IMR-90 (cell line): Measurements from ENCODE around the gene ACOT12. TPM values are rescaled to one million over a fixed set of nuclear protein-coding genes. Genes with fewer than 3 reads are reported as not detected.

Experiments used
- ATAC-seq: fragments of 200-7000 bp; cut with Tn5 transposase; 2 replicates; pipeline ENCODE4 v1.9.1; 2020; ENCODE audit warnings: low read depth, mild to moderate bottlenecking, moderate library complexity
- BruUV-seq: library from RNA; stranded (reverse); fragments of 400-500 nt; replicated peaks from 2 replicates; lab custom pipeline; 2021; lab: Mats Ljungman, UMichigan
- CTCF ChIA-PET: fragments of 300-600 bp; formaldehyde crosslinking; extraction: SDS; loops from one replicate; lab custom pipeline; 2021; ENCODE audit warnings: antibody characterized with exemption; lab: Yijun Ruan, JAX
- POLR2A ChIA-PET: fragments of 300-600 bp; sonication (Branson Sonifier 250); formaldehyde crosslinking; loops from one replicate; lab custom pipeline; 2022; ENCODE audit warnings: antibody characterized with exemption; ENCODE audit not compliant: unreplicated experiment; lab: Charles Lee
- DNase-seq: peaks from one replicate; pipeline ENCODE4 v3.0.0; 2013
- H2AFZ ChIP-seq: replicated peaks from 2 replicates; pipeline ENCODE3; 2013; ENCODE audit warnings: low read length, mild to moderate bottlenecking; ENCODE audit not compliant: poor library complexity
- H2AK5ac ChIP-seq: 2 replicates; pipeline ENCODE4 v1.6.1; 2013; ENCODE audit warnings: low read depth, low read length, inconsistent platforms
- H2AK9ac ChIP-seq: replicated peaks from 2 replicates; pipeline ENCODE3; 2013; ENCODE audit warnings: mild to moderate bottlenecking, low read depth, low read length, moderate library complexity; ENCODE audit not compliant: poor library complexity
- H2BK120ac ChIP-seq: 2 replicates; pipeline ENCODE4 v1.6.1; 2013; ENCODE audit warnings: low read depth, low read length, inconsistent platforms
- H2BK15ac ChIP-seq: 3 replicates; pipeline ENCODE4 v1.6.1; 2013; ENCODE audit warnings: low read depth, low read length, inconsistent platforms
- H2BK20ac ChIP-seq: 2 replicates; pipeline ENCODE4 v1.6.1; 2013; ENCODE audit warnings: low read depth, mild to moderate bottlenecking, inconsistent platforms, low read length, moderate library complexity
- H2BK5ac ChIP-seq: 2 replicates; pipeline ENCODE4 v1.6.1; 2013; ENCODE audit warnings: mild to moderate bottlenecking, low read depth, low read length, inconsistent platforms; ENCODE audit not compliant: poor library complexity, severe bottlenecking
- H3K14ac ChIP-seq: replicated peaks from 2 replicates; pipeline ENCODE4 v1.6.1; 2013; ENCODE audit warnings: low read depth, low read length, inconsistent platforms
- H3K18ac ChIP-seq: 2 replicates; pipeline ENCODE4 v1.6.1; 2013; ENCODE audit warnings: low read depth, low read length, control low read depth
- H3K23ac ChIP-seq: 2 replicates; pipeline ENCODE4 v1.6.1; 2013; ENCODE audit warnings: low read depth, low read length, inconsistent platforms
- H3K27ac ChIP-seq: 2 replicates; pipeline ENCODE4 v1.5.1; 2013; ENCODE audit warnings: mild to moderate bottlenecking, control low read depth, low read length; ENCODE audit not compliant: insufficient read depth
- H3K27me3 ChIP-seq: 2 replicates; pipeline ENCODE4 v1.6.1; 2013; ENCODE audit warnings: low read length; ENCODE audit not compliant: control insufficient read depth, insufficient read depth
- H3K36me3 ChIP-seq: 2 replicates; pipeline ENCODE4 v1.6.1; 2013; ENCODE audit warnings: low read length, mixed read lengths; ENCODE audit not compliant: control insufficient read depth, insufficient read depth
- H3K4ac ChIP-seq: 2 replicates; pipeline ENCODE4 v1.6.1; 2013; ENCODE audit warnings: low read depth, low read length, inconsistent platforms
- H3K4me1 ChIP-seq: 2 replicates; pipeline ENCODE4 v1.6.1; 2013; ENCODE audit warnings: low read length, mixed read lengths; ENCODE audit not compliant: control insufficient read depth, insufficient read depth
- H3K4me2 ChIP-seq: 2 replicates; pipeline ENCODE4 v1.6.1; 2013; ENCODE audit warnings: low read depth, mild to moderate bottlenecking, control low read depth, low read length, moderate library complexity
- H3K4me3 ChIP-seq: 2 replicates; pipeline ENCODE4 v1.5.1; 2013; ENCODE audit warnings: low read depth, mild to moderate bottlenecking, control low read depth, low read length, moderate library complexity; ENCODE audit not compliant: insufficient read depth
- H3K56ac ChIP-seq: 2 replicates; pipeline ENCODE4 v1.6.1; 2013; ENCODE audit warnings: low read length, inconsistent platforms; ENCODE audit not compliant: insufficient read depth; ENCODE audit errors: extremely low read depth
- H3K79me1 ChIP-seq, 2 experiments: 2 replicates each; pipeline ENCODE4 v1.6.1; 2013; ENCODE audit warnings: low read length in 2 of 2, inconsistent platforms in 1 of 2, low read depth in 1 of 2
- H3K9ac ChIP-seq: 2 replicates; pipeline ENCODE4 v1.6.1; 2013; ENCODE audit warnings: low read depth, low read length, control low read depth
- H3K9me1 ChIP-seq: 2 replicates; pipeline ENCODE4 v1.6.1; 2013; ENCODE audit warnings: low read length, inconsistent platforms; ENCODE audit not compliant: insufficient read depth
- H3K9me3 ChIP-seq: 2 replicates; pipeline ENCODE4 v1.6.1; 2013; ENCODE audit warnings: low read length; ENCODE audit not compliant: control insufficient read depth, insufficient read depth
- H4K20me1 ChIP-seq: 2 replicates; pipeline ENCODE4 v1.6.1; 2013; ENCODE audit warnings: low read length, inconsistent platforms; ENCODE audit not compliant: insufficient read depth
- H4K5ac ChIP-seq: 2 replicates; pipeline ENCODE4 v1.6.1; 2013; ENCODE audit warnings: mild to moderate bottlenecking, low read depth, low read length, control low read depth
- H4K8ac ChIP-seq, 2 experiments: 2 replicates each; pipeline ENCODE4 v1.6.1; 2013; ENCODE audit warnings: low read depth in 2 of 2, low read length in 2 of 2, control low read depth in 1 of 2, inconsistent platforms in 1 of 2
- H4K91ac ChIP-seq: 2 replicates; pipeline ENCODE4 v1.6.1; 2013; ENCODE audit warnings: low read depth, low read length, inconsistent platforms; ENCODE audit not compliant: insufficient read depth
- CEBPB ChIP-seq: IDR thresholded peaks from 2 replicates; pipeline ENCODE4 v1.6.1; 2012; ENCODE audit warnings: low read depth, low read length, improper control_type of control experiment
- FOS ChIP-seq: fragments of 150-350 bp; IDR thresholded peaks from 2 replicates; pipeline ENCODE4 v1.6.1; 2016; ENCODE audit warnings: low read depth, low read length
- MAFK ChIP-seq: IDR thresholded peaks from 2 replicates; pipeline ENCODE4 v1.6.1; 2012; ENCODE audit warnings: low read depth, low read length, improper control_type of control experiment
- POLR2A ChIP-seq: IDR thresholded peaks from 2 replicates; pipeline ENCODE4 v1.6.1; 2012; ENCODE audit warnings: mild to moderate bottlenecking, low read depth, low read length
- RFX5 ChIP-seq: IDR thresholded peaks from 2 replicates; pipeline ENCODE4 v1.8.0; 2012; ENCODE audit warnings: low read depth, mild to moderate bottlenecking, low read length, moderate library complexity
- USF2 ChIP-seq: fragments of 150-350 bp; IDR thresholded peaks from 2 replicates; pipeline ENCODE4 v1.6.1; 2017; ENCODE audit warnings: mild to moderate bottlenecking, antibody characterized with exemption, low read length, low read depth
- WGBS, 2 experiments: methylation state at CpG; one replicate each; pipeline versions ENCODE4 v1.1.5 to v1.1.7; 2013; ENCODE audit warnings: missing lambda C conversion rate in 2 of 2; ENCODE audit not compliant: insufficient read length in 1 of 2; ENCODE audit errors: extremely low coverage in 2 of 2; 5-methylcytosine and 5-hydroxymethylcytosine counted together
- dilution Hi-C: fragments of 300-500 bp; cut with HindIII; formaldehyde crosslinking; loops from one replicate; pipeline ENCODE4 v1.14.3; 2018; ENCODE audit warnings: low sequenced_read_pairs; ENCODE audit not compliant: unreplicated experiment
- in situ Hi-C: fragments of 300-500 bp; cut with MboI; formaldehyde crosslinking; loops from 3 replicates; pipeline ENCODE4 v1.14.3; 2019; ENCODE audit warnings: low sequenced_read_pairs, inconsistent platforms, mixed read lengths
- intact Hi-C: fragments of 100-400 bp; cut with micrococcal nuclease; formaldehyde crosslinking; loops from 2 replicates; pipeline ENCODE4 v1.10.0; 2022
- polyA plus RNA-seq, 3 experiments: library from polyadenylated mRNA; depleted of rRNA; stranded (reverse); fragments of >200 nt; gene quantifications; 2 replicates each; pipeline ENCODE4 v1.2.3, GENCODE V29; 2012; ENCODE audit warnings: low replicate concordance in 1 of 3
- total RNA-seq: library from RNA; depleted of rRNA; stranded (reverse); fragments of >200 nt; gene quantifications from 2 replicates; pipeline ENCODE4 v1.2.3, GENCODE V29; 2012

Gene ACOT12
- total and polyA plus RNA-seq, 2 of the 4 experiments (the other 2 are of a cell fraction): not detected

DNA sequence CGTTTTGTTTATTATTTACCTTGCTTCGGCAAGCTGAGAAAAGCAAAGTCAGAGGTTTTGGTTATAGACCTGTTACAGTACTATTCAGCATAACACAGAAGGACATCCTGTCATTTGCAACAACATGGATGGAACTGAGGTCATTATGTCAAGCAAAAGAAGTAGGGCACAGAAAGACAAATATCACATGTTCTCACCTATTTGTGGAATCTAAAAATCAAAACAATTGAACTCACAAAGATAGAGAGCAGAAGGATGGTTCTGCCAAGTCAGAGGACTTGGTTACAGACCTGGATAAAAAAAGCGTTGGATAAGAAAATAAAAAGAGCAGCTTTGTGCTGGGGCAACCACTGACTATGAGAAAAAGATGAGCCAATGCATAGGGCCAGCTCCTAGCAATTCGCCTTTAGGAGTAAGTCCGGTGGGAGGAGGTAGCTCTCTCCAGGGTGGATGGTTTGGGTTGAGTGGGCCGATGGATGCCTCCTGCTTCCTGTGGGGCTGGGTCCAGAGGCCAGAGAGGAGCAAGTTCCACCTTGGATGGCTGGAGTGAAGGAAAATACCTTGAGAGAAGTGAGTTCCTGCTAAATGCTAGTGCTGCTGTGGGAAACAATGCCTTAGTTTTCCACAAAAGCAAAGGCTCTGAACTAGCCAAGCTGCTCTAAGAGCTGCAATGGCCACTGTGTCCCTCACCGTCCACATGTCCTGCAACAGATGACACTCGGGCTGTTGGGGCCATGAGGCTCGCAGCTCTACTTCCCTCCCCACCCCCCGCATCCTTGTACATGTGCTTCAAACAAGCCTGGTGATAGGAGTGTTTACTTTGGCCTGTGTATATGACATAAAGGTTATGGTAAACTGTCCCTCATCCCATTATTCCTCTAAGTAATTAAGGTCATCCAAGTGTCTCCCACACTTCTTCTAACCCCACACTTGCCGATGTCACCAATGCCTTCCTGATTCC lies 38.4 kb downstream of the ACOT12 start:
- TF ChIP-seq POLR2A (no peak), USF2 (no peak), MAFK (no peak), CEBPB (no peak), FOS (no peak), RFX5 (no peak)

More for the DNA sequence above, 38.4 kb downstream of the ACOT12 start:
- 54% methylated on average over 2 of the region's 11 CpGs; no CpG with 5 or more reads in 1 of the 2 experiments for WGBS, 2 experiments
- ATAC-seq (no peak), DNase-seq (no peak)
- Histone ChIP-seq H3K9ac (no peak overlapping the region), H4K91ac (no peak overlapping the region), H2BK15ac (no peak overlapping the region), H3K27ac (no peak overlapping the region), H2AK9ac (no peak overlapping the region), H3K4ac (no peak overlapping the region), H3K56ac (no peak overlapping the region), H4K20me1 (no peaks in the 10 kb centered on the region), H3K23ac (no peak overlapping the region; the same call in 1 of the 2 replicates), H3K4me2 (no peak overlapping the region), H2BK20ac (no peak overlapping the region), H2BK5ac (no peak overlapping the region), H3K9me1 (no peaks in the 10 kb centered on the region), H3K27me3 (peaks cover 3% of the 10 kb centered on the region), H3K4me3 (no peak overlapping the region), H3K79me1 (no peaks in the 10 kb centered on the region), H3K4me1 (no peaks in the 10 kb centered on the region; the same call in 1 of the 2 replicates), H2AFZ (no peak overlapping the region), H4K5ac (no peak overlapping the region), H3K36me3 (no peaks in the 10 kb centered on the region), H3K18ac (no peak overlapping the region), H3K14ac (no peak overlapping the region), H4K8ac (no peak overlapping the region), H2BK120ac (no peak overlapping the region), H2AK5ac (no peak overlapping the region), H3K9me3 (no peaks in the 10 kb centered on the region)
- BruUV-seq: no TSS peak
- ChIA-PET CTCF (no interaction called here), POLR2A (no interaction called here)
- in situ Hi-C loops (no loop called here), intact Hi-C loops (no loop called here), dilution Hi-C loops (no loop called here)
